Astrocyte (in vitro differentiated cells and primary cell): ENCODE data around the gene CDC25C. TPM values are rescaled to one million over a fixed set of nuclear protein-coding genes. Genes with fewer than 3 reads are reported as not detected.

Experiments
- DNase-seq: peaks from one replicate; pipeline ENCODE4 v3.0.0-alpha.2; 2010; ENCODE audit warnings: low read depth
- FAIRE-seq: peaks from 2 replicates; lab custom pipeline; 2011; peaks lifted over from hg19 to GRCh38; lab: Jason Lieb, UNC
- H2AFZ ChIP-seq: 2 replicates; pipeline ENCODE4 v1.6.0; 2012; ENCODE audit warnings: low read depth, low read length, inconsistent platforms
- H3K27ac ChIP-seq: 2 replicates; pipeline ENCODE4 v1.5.1; 2011; ENCODE audit warnings: low read depth, low read length, inconsistent platforms
- H3K27me3 ChIP-seq: 2 replicates; pipeline ENCODE4 v1.6.0; 2011; ENCODE audit warnings: low read length, inconsistent platforms; ENCODE audit not compliant: insufficient read depth
- H3K36me3 ChIP-seq: 2 replicates; pipeline ENCODE4 v1.5.1; 2011; ENCODE audit warnings: low read length, inconsistent platforms; ENCODE audit not compliant: insufficient read depth
- H3K4me1 ChIP-seq: 2 replicates; pipeline ENCODE4 v1.5.1; 2011; ENCODE audit warnings: low read length, inconsistent platforms; ENCODE audit not compliant: insufficient read depth
- H3K4me2 ChIP-seq: 2 replicates; pipeline ENCODE4 v1.6.0; 2012; ENCODE audit warnings: low read length, inconsistent platforms
- H3K4me3 ChIP-seq: 2 replicates; pipeline ENCODE4 v1.5.1; 2011; ENCODE audit warnings: low read depth, mild to moderate bottlenecking, low read length, inconsistent platforms; ENCODE audit not compliant: insufficient read depth
- H3K79me2 ChIP-seq: 2 replicates; pipeline ENCODE4 v1.6.0; 2012; ENCODE audit warnings: mild to moderate bottlenecking, low read length, inconsistent platforms; ENCODE audit not compliant: insufficient read depth
- H3K9ac ChIP-seq: 2 replicates; pipeline ENCODE4 v1.6.0; 2012; ENCODE audit warnings: mild to moderate bottlenecking, low read length, inconsistent platforms
- H3K9me3 ChIP-seq: 2 replicates; pipeline ENCODE4 v1.5.1; 2012; ENCODE audit warnings: low read depth, mild to moderate bottlenecking, low read length, inconsistent platforms; ENCODE audit not compliant: insufficient read depth
- H4K20me1 ChIP-seq: 2 replicates; pipeline ENCODE4 v1.6.0; 2012; ENCODE audit warnings: low read length, inconsistent platforms; ENCODE audit not compliant: insufficient read depth
- H3K27ac Mint-ChIP-seq: one replicate; pipeline ENCODE4 v1.8.0; 2021; ENCODE audit warnings: mild to moderate bottlenecking, mixed read lengths; ENCODE audit not compliant: unreplicated experiment
- H3K27me3 Mint-ChIP-seq: one replicate; pipeline ENCODE4 v1.8.0; 2021; ENCODE audit warnings: low read depth, mixed read lengths; ENCODE audit not compliant: unreplicated experiment
- H3K36me3 Mint-ChIP-seq: one replicate; pipeline ENCODE4 v1.8.0; 2021; ENCODE audit warnings: low read depth, mixed read lengths; ENCODE audit not compliant: unreplicated experiment
- H3K4me1 Mint-ChIP-seq: one replicate; pipeline ENCODE4 v1.8.0; 2021; ENCODE audit warnings: low read depth, mixed read lengths; ENCODE audit not compliant: unreplicated experiment
- H3K4me3 Mint-ChIP-seq: one replicate; pipeline ENCODE4 v1.8.0; 2021; ENCODE audit warnings: mild to moderate bottlenecking, moderate library complexity, mixed read lengths; ENCODE audit not compliant: unreplicated experiment
- H3K9me3 Mint-ChIP-seq: one replicate; pipeline ENCODE4 v1.8.0; 2021; ENCODE audit warnings: mild to moderate bottlenecking, mixed read lengths; ENCODE audit not compliant: unreplicated experiment
- EZH2 ChIP-seq: IDR thresholded peaks from 2 replicates; pipeline ENCODE4 v1.6.1; 2012; ENCODE audit warnings: mild to moderate bottlenecking, low read length, inconsistent platforms; ENCODE audit not compliant: insufficient read depth
- total RNA-seq: library from RNA; stranded (reverse); gene quantifications from 2 replicates; pipeline ENCODE4 v1.2.1, GENCODE V29; 2021
- TF ChIP-seq, protein P1 (sequence below): IDR thresholded peaks from 2 replicates; pipeline ENCODE4 v1.5.1; 2011; ENCODE audit warnings: low read depth, mild to moderate bottlenecking, inconsistent platforms, low read length, moderate library complexity; ENCODE audit not compliant: insufficient read depth

The CDC25C gene
- total RNA-seq, 1 donor from 2014 or later: 1.6 TPM

- no peaks in the 10 kb centered on the region for H3K36me3 Mint-ChIP-seq
- H3K27ac Mint-ChIP-seq: no peak overlapping the region
- Histone ChIP-seq H3K4me3 (no peak overlapping the region), H2AFZ (peak overlapping the region; percentile 19), H4K20me1 (no peaks in the 10 kb centered on the region), H3K4me2 (no peak overlapping the region), H3K4me1 (no peaks in the 10 kb centered on the region), H3K9me3 (no peaks in the 10 kb centered on the region), H3K79me2 (no peaks in the 10 kb centered on the region), H3K36me3 (no peaks in the 10 kb centered on the region), H3K27ac (no peak overlapping the region), H3K27me3 (no peaks in the 10 kb centered on the region), H3K9ac (no peak overlapping the region)
- H3K4me3 Mint-ChIP-seq: no peak overlapping the region
- H3K9me3 Mint-ChIP-seq: no peaks in the 10 kb centered on the region
- FAIRE-seq (peak; percentile 43), DNase-seq (peak; percentile 38)
- TF ChIP-seq EZH2: no peak
- TF ChIP-seq, protein P1, sequence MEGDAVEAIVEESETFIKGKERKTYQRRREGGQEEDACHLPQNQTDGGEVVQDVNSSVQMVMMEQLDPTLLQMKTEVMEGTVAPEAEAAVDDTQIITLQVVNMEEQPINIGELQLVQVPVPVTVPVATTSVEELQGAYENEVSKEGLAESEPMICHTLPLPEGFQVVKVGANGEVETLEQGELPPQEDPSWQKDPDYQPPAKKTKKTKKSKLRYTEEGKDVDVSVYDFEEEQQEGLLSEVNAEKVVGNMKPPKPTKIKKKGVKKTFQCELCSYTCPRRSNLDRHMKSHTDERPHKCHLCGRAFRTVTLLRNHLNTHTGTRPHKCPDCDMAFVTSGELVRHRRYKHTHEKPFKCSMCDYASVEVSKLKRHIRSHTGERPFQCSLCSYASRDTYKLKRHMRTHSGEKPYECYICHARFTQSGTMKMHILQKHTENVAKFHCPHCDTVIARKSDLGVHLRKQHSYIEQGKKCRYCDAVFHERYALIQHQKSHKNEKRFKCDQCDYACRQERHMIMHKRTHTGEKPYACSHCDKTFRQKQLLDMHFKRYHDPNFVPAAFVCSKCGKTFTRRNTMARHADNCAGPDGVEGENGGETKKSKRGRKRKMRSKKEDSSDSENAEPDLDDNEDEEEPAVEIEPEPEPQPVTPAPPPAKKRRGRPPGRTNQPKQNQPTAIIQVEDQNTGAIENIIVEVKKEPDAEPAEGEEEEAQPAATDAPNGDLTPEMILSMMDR: peak; percentile 53
- H3K4me1 Mint-ChIP-seq: no peaks in the 10 kb centered on the region
- H3K27me3 Mint-ChIP-seq: no peaks in the 10 kb centered on the region
These were observed 48.5 kb downstream of the CDC25C start for GRCh38 chr5:138282920-138283742.

- Mint-ChIP-seq H3K4me3 (no peak overlapping the region), H3K36me3 (no peaks in the 10 kb centered on the region), H3K4me1 (no peaks in the 10 kb centered on the region), H3K9me3 (no peaks in the 10 kb centered on the region), H3K27me3 (peaks cover 9% of the 10 kb centered on the region), H3K27ac (no peak overlapping the region)
- Histone ChIP-seq H3K36me3 (no peaks in the 10 kb centered on the region), H3K4me1 (no peaks in the 10 kb centered on the region), H3K79me2 (no peaks in the 10 kb centered on the region), H3K4me3 (no peak overlapping the region), H3K4me2 (no peak overlapping the region), H2AFZ (no peak overlapping the region), H3K9me3 (no peaks in the 10 kb centered on the region), H3K9ac (no peak overlapping the region), H4K20me1 (no peaks in the 10 kb centered on the region), H3K27ac (no peak overlapping the region), H3K27me3 (no peaks in the 10 kb centered on the region)
- FAIRE-seq: no peak
- TF ChIP-seq, protein P1: no peak
- no peak for TF ChIP-seq EZH2
- no peak for DNase-seq
These were observed 50.7 kb downstream of the CDC25C start for GRCh38 chr5:138280915-138281314.
